Left hindlimb (tissue), 1 donor: ENCODE results near the gene KRTAP12-1.
"Not testable (repeated sequence)": the region's sequence is repeated elsewhere in the genome, so short reads cannot be mapped to it uniquely, and the experiment has no call there.

ENCODE experiments used
- DNase-seq: peaks from one replicate; pipeline ENCODE4 v3.0.0-alpha.2; 2018

KRTAP12-1 gene

DNA sequence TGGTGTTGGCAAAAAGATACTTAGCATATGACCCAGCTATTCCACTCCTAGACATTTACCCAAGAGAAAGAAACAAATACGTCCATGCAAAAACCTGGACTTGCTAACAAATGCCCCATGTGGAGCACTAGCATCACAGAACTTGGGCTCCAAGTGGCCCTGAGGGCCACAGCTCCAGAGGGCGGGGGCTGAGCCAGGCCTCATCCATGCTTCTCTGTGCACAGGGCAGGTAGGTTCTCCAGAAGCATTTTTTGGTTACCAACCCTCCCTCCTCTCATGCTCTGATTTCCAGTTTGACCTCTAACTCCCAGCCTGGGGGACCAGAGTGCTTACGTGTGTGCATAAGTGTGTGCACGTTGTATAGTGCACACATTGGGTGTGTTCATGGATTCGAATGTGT, 17.3 kb downstream of the KRTAP12-1 start:
- no peak for DNase-seq

DNA sequence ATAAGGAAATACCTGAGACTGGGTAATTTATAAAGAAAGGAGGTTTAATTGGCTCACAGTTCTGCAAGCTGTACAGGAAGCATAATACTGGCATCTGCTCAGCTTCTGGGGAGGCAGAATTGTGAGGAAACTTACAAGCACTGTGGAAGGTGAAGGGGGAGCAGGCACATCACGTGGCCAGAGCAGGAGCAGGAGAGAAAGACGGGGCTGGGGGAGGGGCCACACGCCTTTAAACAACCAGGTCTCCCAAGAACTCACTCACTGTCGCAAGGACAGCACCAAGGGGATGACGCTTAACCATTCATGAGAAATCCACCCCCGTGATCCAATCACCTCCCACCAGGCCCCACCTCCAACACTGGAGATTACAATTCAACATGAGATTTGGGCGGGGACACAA, 20.4 kb downstream of the KRTAP12-1 start:
- DNase-seq = not testable (repeated sequence)

DNA sequence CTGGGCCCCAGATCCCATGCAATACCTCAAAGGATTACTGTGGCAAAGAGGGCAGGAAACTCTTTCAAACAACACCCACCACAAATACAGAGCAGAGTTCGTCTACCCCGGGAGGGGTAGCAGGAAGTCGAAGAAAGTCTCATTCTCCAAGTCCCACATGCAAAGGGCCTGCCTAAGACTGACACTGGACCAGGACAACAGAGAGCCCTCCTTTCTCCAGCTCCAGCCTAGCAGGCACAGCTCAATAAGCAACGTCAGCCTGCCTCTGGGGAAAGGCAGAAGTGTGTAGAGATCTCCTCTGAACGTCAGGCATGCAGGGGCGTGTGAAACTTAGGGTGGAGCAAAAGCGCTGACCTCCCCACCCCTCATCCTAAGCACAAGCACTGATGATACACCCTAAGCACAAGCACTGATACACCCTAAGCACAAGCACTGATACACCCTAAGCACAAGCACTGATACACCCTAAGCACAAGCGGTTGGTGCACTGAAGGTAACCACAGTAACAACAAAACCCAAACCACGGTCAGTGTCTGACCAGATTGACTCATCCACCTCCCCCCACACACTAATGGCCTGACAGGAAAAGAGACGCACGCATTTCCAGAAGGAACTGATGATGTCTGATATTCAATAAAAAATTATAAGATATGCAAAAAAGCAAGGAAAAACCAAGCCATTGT, 22.9 kb downstream of the KRTAP12-1 start:
- no peak for DNase-seq

GRCh38 chr21:44658541-44658910, 23.4 kb downstream of the KRTAP12-1 start:
- DNase-seq = no peak

DNA sequence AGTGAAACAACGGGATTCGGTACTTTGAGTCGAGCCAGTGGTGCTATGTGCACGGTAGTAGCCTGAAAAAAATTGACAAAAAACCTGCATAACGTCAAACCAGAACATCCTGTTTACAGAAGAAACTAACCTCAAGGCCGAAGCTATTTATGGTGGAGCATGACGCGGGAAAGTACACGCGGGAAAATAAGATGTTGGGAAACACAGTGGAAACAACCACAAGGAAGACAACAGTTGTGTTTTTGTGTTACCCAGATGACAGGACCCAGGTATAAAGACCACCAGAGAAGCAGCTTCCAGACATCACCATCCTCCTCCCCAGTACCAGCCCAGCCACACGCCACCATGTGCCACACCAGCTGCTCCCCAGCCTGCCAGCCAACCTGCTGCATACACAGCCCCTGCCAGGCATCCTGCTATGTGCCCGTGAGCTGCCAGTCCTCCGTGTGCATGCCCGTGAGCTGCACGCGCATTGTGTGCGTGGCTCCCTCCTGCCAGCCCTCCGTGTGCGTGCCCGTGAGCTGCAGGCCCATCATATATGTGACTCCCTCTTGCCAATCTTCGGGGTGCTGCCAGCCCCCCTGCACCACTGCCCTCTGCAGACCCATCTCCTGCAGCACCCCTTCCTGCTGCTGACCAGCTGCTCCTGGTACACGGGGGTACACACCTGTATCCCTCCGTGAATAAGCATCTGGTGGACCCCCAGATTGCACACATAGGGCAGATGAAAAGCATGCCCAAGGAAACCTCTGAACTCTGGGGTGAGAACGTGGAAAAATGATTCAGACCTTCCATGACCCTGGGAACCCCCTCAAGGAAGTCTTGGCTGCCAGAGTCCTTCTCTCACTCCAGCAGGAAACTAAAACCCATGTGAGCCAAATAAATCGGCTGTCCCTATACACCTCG, 24.1 kb downstream of the KRTAP12-1 start, which contains the start of gene KRTAP12-3:
TSS of gene KRTAP12-3 (plus strand) at position 298 of the 906 bp plus-strand sequence. CDS start at position 346, 48 bp downstream.
- no peak for DNase-seq

- DNase-seq = no peak
These were observed 25.1 kb downstream of the KRTAP12-1 start for GRCh38 chr21:44656868-44657267.

GRCh38 chr21:44654576-44655175, 27.3 kb downstream of the KRTAP12-1 start, which contains the start of gene KRTAP12-4:
Gene KRTAP12-4 (minus strand): TSS chr21:44654659. CDS start chr21:44654614, 45 bp downstream.
- DNase-seq = no peak

DNA sequence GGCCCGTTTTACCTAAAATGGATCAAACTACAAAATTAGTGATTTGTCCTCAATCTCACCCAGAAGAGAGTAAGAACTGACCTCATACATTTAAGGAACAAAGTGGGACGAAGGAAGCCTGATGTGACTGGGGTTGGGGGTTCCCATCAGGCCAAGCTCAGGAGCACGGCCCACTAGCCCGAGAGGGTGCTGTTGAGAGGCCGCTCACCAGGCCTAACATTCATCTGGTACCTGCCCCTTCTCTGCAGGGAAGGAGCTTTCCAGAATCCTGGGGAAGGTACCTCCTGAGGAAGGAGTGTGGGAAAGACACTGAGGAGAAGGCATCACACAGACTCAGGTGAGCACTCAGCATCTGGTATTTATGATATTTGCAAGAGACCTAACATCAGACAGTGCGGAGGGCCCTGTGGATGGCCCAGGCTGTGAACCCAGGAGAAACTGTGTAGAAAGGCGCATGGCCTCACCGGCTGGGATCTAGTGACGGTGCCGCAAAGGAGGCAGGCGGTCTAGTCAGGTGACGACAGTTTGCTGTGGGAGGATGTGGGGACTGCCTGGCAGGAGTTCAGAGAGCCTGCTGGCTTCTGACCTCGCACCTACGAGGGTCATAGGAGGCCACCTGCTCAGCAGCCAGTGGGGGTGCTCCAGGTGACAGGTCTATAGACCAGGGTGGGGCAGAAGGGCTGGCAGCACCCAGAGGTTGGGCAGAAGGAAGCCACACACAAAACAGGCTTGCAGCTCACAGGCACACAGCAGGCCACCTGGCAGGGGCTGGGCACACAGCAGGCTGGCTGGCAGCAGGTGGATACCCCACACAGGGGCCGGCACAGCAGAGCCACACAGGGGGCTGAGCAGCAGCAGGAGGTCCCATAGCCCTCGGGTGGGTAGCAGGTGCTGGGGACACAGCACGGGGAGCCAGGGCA, 28.0 kb downstream of the KRTAP12-1 start:
- DNase-seq = no peak

DNA sequence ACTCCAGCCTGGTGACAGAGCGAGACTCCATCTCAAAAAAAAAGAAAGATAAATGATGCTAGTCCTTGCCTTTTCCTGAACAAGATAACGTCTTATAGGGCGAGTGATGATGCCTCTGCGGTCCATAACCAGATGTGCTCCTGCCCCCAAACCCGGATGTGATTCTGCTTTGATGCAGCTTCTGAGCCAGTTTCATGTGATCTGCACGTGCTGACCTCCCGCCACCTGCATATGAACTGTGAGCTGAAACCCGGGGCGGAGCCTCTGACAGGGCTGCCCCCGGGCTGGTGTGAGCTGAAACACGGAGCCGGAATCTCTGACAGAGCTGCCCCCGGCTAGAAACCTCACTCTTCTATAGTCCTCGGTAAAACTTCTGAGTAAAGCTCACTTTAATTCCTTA, 28.8 kb downstream of the KRTAP12-1 start:
- no peak for DNase-seq

- no peak for DNase-seq
These were observed 30.8 kb downstream of the KRTAP12-1 start for GRCh38 chr21:44650973-44651675.

GRCh38 chr21:44650265-44650972, 31.5 kb downstream of the KRTAP12-1 start:
- no peak for DNase-seq

- DNase-seq = no peak
These were observed 32.4 kb downstream of the KRTAP12-1 start for GRCh38 chr21:44649521-44650100.

DNA sequence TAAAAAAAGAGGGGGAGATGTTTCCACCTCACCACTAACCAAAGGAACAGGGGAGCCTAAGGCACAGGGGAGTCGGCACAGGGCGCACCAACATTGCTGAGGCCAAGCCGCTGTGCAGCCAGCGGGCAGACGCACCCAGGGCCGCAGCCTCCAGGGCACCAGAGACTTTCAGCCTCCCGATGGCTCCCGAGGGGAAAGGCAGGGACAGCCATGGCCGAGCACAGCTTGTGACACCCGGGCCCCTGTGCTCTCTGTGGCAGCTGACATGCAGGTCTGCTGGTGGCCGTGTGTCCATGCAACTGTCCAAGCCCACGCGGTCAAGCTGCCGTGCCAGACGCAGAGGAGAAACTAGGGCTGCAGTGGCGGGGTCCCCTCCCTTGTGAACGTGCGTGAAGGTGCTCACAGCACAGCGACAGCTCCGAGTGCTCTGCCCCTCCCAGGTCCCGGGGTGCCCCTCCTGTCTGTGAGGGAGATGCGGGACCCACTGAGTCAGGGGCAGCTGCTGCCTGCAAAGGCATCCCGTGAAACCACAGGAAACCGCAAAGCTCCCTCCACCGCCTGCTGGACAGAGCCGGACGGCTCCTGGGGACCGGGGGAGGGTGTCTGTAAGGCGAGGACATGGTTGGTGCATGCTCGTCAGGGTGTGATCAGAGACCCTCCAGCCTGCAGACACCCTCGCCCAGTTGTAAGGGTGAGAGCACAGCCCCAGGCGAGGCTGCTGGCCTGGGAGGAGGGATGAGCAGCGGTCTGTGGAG, 33.2 kb downstream of the KRTAP12-1 start:
- no peak for DNase-seq

DNA sequence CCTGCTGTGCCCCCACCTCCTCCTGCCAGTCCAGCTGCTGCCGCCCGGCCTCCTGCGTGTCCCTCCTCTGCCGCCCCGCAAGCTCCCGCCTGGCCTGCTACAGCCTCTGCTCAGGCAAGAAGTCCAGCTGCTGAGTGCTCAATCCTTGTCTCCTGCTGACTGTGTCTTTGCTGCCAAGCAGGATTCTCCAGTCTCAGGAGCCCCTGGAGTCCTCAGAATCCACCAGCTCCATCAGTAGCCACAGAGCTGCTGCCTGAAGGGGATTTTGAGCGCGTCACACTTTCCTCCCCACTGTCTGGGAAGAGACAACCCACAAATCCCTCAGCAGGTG, 34.8 kb downstream of the KRTAP12-1 start:
- DNase-seq = no peak

DNA sequence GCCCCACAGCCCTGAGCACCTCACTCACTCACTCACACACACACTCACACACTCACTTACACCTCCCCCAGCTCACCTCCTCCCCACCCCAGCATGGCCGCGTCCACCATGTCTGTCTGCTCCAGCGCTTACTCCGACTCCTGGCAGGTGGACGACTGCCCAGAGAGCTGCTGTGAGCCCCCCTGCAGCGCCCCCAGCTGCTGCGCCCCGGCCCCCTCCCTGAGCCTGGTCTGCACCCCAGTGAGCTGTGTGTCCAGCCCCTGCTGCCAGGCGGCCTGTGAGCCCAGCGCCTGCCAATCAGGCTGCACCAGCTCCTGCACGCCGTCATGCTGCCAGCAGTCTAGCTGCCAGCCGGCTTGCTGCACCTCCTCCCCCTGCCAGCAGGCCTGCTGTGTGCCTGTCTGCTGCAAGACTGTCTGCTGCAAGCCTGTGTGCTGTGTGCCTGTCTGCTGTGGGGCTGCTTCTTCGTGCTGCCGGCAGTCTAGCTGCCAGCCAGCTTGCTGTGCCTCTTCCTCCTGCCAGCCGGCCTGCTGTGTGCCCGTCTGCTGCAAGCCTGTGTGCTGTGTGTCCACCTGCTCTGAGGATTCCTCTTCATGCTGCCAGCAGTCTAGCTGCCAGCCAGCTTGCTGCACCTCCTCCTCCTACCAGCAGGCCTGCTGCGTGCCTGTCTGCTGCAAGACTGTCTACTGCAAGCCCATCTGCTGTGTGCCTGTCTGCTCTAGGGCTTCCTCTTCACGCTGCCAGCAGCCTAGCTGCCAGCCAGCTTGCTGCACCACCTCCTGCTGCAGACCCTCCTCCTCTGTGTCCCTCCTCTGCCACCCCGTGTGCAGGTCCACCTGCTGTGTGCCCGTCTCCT, 35.4 kb downstream of the KRTAP12-1 start, which contains the start of gene KRTAP10-11:
TSS of gene KRTAP10-11 (plus strand) at position 49 of the 856 bp plus-strand sequence. CDS start at position 94, 45 bp downstream.
- DNase-seq = not testable (repeated sequence)

GRCh38 chr21:44644878-44645277, 37.1 kb downstream of the KRTAP12-1 start:
- no peak for DNase-seq

GRCh38 chr21:44643741-44644310, 38.1 kb downstream of the KRTAP12-1 start:
- DNase-seq = no peak

DNA sequence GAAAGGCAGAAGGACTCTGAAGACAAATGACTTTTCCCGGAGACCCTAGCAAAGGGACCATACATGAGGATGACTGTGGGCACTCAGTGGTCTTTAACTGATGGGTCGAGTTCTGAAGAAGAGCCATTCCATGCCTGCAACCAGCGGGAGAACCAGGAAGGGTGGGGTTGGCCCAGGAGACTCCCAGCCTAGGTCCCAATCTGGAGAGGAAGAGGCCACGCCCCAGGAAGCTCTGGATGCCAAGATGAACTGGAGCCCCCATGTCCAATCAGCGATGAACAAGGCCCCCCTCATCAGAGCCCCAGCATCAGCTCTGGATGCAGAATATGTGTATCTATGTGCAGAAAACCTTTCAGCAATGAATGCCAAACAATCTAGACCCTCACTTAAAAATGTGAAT, 41.2 kb downstream of the KRTAP12-1 start:
- no peak for DNase-seq

- no peak for DNase-seq
These were observed 42.7 kb downstream of the KRTAP12-1 start for GRCh38 chr21:44639331-44639655.
